Endothelial cell (in vitro differentiated cells): ENCODE data around the gene ZNF385B. TPM values are rescaled to one million over a fixed set of nuclear protein-coding genes. Genes with fewer than 3 reads are reported as not detected.

Source experiments
- DNase-seq: peaks from one replicate; pipeline ENCODE4 v3.0.0; 2021; ENCODE audit warnings: low spot score
- H3K27ac Mint-ChIP-seq: one replicate; pipeline ENCODE4 v1.8.0; 2021; ENCODE audit warnings: mixed read lengths, inconsistent platforms; ENCODE audit not compliant: unreplicated experiment
- H3K27me3 Mint-ChIP-seq: one replicate; pipeline ENCODE4 v1.8.0; 2021; ENCODE audit warnings: mild to moderate bottlenecking, moderate library complexity, mixed read lengths, inconsistent platforms; ENCODE audit not compliant: unreplicated experiment
- H3K36me3 Mint-ChIP-seq: one replicate; pipeline ENCODE4 v1.8.0; 2021; ENCODE audit warnings: mild to moderate bottlenecking, low read depth, mixed read lengths, inconsistent platforms; ENCODE audit not compliant: unreplicated experiment
- H3K4me1 Mint-ChIP-seq: one replicate; pipeline ENCODE4 v1.8.0; 2021; ENCODE audit warnings: mild to moderate bottlenecking, mixed read lengths, inconsistent platforms; ENCODE audit not compliant: unreplicated experiment
- H3K4me3 Mint-ChIP-seq: one replicate; pipeline ENCODE4 v1.8.0; 2021; ENCODE audit warnings: mild to moderate bottlenecking, mixed read lengths, inconsistent platforms; ENCODE audit not compliant: unreplicated experiment
- H3K9me3 Mint-ChIP-seq: one replicate; pipeline ENCODE4 v1.8.0; 2021; ENCODE audit warnings: mixed read lengths, inconsistent platforms; ENCODE audit not compliant: unreplicated experiment
- total RNA-seq: library from RNA; stranded (reverse); fragmentation: NEBNext Ultra II Directional; extraction: Animal tissue kit (Norgen Biotek cat#: 25700); gene quantifications from one replicate; pipeline ENCODE4 v1.2.1, GENCODE V29; 2021; ENCODE audit not compliant: unreplicated experiment
- TF ChIP-seq, protein P1 (sequence below): fragments of 200-600 bp; sonication (generic); IDR thresholded peaks from one replicate; pipeline ENCODE4 v1.5.0; 2021; ENCODE audit warnings: antibody characterized with exemption; ENCODE audit not compliant: unreplicated experiment

ZNF385B gene
- total RNA-seq, 1 donor from 2014 or later, result 0.49 TPM

DNA sequence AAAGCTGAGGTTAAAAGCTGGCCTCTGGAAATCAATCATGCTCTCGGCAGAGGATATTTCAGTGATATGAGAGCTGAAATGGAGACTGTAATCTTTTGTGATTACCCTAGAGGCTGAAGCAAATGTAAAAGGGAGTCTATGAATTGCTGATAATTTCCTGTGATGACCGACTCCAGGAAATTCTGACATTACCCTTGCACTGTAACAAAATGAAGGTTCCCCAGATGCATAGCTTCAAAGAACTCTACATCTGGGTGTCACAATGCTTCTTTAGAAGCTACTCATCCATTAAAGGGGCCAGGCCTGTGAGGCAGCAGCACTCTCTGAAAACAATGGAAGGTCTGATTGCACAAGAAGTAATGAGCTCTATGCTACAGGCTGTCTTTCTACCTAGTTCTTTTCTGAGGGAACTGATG is 328.5 kb downstream of the ZNF385B start:
- Mint-ChIP-seq H3K9me3 (no peaks in the 10 kb centered on the region), H3K27ac (no peak overlapping the region), H3K4me1 (no peaks in the 10 kb centered on the region), H3K36me3 (no peaks in the 10 kb centered on the region), H3K4me3 (no peak overlapping the region), H3K27me3 (no peaks in the 10 kb centered on the region)
- TF ChIP-seq, protein P1, sequence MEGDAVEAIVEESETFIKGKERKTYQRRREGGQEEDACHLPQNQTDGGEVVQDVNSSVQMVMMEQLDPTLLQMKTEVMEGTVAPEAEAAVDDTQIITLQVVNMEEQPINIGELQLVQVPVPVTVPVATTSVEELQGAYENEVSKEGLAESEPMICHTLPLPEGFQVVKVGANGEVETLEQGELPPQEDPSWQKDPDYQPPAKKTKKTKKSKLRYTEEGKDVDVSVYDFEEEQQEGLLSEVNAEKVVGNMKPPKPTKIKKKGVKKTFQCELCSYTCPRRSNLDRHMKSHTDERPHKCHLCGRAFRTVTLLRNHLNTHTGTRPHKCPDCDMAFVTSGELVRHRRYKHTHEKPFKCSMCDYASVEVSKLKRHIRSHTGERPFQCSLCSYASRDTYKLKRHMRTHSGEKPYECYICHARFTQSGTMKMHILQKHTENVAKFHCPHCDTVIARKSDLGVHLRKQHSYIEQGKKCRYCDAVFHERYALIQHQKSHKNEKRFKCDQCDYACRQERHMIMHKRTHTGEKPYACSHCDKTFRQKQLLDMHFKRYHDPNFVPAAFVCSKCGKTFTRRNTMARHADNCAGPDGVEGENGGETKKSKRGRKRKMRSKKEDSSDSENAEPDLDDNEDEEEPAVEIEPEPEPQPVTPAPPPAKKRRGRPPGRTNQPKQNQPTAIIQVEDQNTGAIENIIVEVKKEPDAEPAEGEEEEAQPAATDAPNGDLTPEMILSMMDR, result no peak
- no peak for DNase-seq

- no peaks in the 10 kb centered on the region for H3K9me3 Mint-ChIP-seq
- no peaks in the 10 kb centered on the region for H3K36me3 Mint-ChIP-seq
- no peaks in the 10 kb centered on the region for H3K4me1 Mint-ChIP-seq
- TF ChIP-seq, protein P1, result no peak
- H3K27ac Mint-ChIP-seq, result no peak overlapping the region
- DNase-seq, result no peak
- no peak overlapping the region for H3K4me3 Mint-ChIP-seq
- no peaks in the 10 kb centered on the region for H3K27me3 Mint-ChIP-seq
Measured at GRCh38 chr2:179528576-179529069, 332.8 kb downstream of the ZNF385B start.

- no peaks in the 10 kb centered on the region for H3K9me3 Mint-ChIP-seq
- no peaks in the 10 kb centered on the region for H3K36me3 Mint-ChIP-seq
- no peak for DNase-seq
- no peaks in the 10 kb centered on the region for H3K4me1 Mint-ChIP-seq
- no peak overlapping the region for H3K4me3 Mint-ChIP-seq
- TF ChIP-seq, protein P1, result no peak
- no peak overlapping the region for H3K27ac Mint-ChIP-seq
- H3K27me3 Mint-ChIP-seq, result no peaks in the 10 kb centered on the region
Measured at GRCh38 chr2:179525340-179525739, 336.1 kb downstream of the ZNF385B start.

- Mint-ChIP-seq H3K9me3 (no peaks in the 10 kb centered on the region), H3K27ac (no peak overlapping the region), H3K4me3 (no peak overlapping the region)
Measured at GRCh38 chr2:179524809-179525339, 336.5 kb downstream of the ZNF385B start.

GRCh38 chr2:179521944-179522343 is 339.5 kb downstream of the ZNF385B start:
- Mint-ChIP-seq H3K4me1 (no peaks in the 10 kb centered on the region), H3K36me3 (no peaks in the 10 kb centered on the region), H3K4me3 (no peak overlapping the region), H3K27ac (no peak overlapping the region), H3K9me3 (no peaks in the 10 kb centered on the region), H3K27me3 (no peaks in the 10 kb centered on the region)
- no peak for DNase-seq
- TF ChIP-seq, protein P1, result no peak

More at GRCh38 chr2:179524809-179525339, 336.5 kb downstream of the ZNF385B start:
- Mint-ChIP-seq H3K36me3 (no peaks in the 10 kb centered on the region), H3K4me1 (no peaks in the 10 kb centered on the region), H3K27me3 (no peaks in the 10 kb centered on the region)
- no peak for DNase-seq
- TF ChIP-seq, protein P1, result no peak
